ENCODE results near the gene EPHB1. TPM values are rescaled to one million over a fixed set of nuclear protein-coding genes. Genes with fewer than 3 reads are reported as not detected.

EPHB1 gene
- total and polyA plus RNA-seq, 2 experiments from 2014 or later = 0.45 to 1.7 TPM

DNA sequence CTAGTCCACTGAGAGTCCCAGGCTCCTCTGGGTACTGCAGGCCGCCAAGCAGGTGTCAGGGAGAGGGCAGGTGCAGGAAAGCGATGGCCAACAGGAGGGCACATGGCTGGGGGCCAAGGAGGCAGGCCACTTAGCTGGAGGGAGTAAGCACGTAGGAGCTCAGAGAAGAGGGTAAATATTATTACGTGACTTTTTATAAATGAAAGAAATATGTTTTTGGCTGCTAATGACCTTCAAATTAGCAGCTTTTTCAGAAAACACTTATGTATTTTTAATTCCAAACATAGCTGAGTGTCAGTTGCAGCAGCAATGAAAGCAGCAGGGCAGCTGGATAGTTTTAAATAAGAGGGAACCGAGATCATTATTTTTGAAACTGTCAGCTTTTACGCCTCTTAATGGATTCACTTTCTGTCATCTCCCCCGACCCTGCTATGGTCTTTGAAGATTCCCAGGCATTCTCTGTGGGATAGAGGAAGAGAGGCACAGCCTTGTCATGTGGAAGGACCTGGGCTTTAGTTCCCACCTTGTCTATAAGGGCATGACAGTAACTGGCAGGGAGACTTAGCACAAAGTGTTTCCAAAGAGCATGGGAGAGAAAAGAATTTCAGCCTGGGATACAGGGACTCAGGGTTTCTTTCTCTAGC lies 477.1 kb downstream of the EPHB1 start:
- no peak for DNase-seq (ENCODE audit: low read depth in 1 of 2, low spot score in 1 of 2)
- no peak overlapping the region for H3K4me3 ChIP-seq
- H3K27ac ChIP-seq = no peak overlapping the region
- no peaks in the 10 kb centered on the region for H3K36me3 ChIP-seq
- H3K27me3 ChIP-seq = no peaks in the 10 kb centered on the region
- H3K4me1 ChIP-seq (ENCODE audit: low read depth) = no peaks in the 10 kb centered on the region
- TF ChIP-seq, protein P1, sequence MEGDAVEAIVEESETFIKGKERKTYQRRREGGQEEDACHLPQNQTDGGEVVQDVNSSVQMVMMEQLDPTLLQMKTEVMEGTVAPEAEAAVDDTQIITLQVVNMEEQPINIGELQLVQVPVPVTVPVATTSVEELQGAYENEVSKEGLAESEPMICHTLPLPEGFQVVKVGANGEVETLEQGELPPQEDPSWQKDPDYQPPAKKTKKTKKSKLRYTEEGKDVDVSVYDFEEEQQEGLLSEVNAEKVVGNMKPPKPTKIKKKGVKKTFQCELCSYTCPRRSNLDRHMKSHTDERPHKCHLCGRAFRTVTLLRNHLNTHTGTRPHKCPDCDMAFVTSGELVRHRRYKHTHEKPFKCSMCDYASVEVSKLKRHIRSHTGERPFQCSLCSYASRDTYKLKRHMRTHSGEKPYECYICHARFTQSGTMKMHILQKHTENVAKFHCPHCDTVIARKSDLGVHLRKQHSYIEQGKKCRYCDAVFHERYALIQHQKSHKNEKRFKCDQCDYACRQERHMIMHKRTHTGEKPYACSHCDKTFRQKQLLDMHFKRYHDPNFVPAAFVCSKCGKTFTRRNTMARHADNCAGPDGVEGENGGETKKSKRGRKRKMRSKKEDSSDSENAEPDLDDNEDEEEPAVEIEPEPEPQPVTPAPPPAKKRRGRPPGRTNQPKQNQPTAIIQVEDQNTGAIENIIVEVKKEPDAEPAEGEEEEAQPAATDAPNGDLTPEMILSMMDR (IDR thresholded peaks at IDR 0.05; ENCODE audit: low read depth, low read length) = no peak
- H3K9me3 ChIP-seq (ENCODE audit: low read depth) = no peaks in the 10 kb centered on the region

DNA sequence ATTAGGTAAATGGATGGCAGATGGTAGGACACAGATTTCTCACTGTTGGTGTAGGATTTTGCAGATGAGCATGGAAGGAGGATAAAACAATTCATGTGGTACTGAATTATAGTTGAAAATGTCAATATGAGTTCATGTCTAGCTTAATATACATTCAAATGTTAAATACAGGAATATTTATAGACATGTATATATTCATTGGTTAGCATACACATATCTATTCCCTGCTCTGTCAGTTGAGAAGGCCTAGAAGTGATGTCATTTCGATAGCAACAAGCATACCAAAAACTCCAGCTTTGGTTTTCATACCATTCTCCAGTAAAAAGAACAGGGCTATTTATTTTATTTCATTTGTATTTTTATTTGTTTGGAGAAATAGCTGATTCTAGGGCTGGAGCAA lies 497.1 kb downstream of the EPHB1 start:
- Histone ChIP-seq H3K27ac (no peak overlapping the region), H3K4me3 (no peak overlapping the region), H3K4me1 (ENCODE audit: low read depth) (no peaks in the 10 kb centered on the region), H3K9me3 (ENCODE audit: low read depth) (no peaks in the 10 kb centered on the region), H3K36me3 (no peaks in the 10 kb centered on the region), H3K27me3 (no peaks in the 10 kb centered on the region)
- DNase-seq (ENCODE audit: low read depth in 1 of 2, low spot score in 1 of 2) = no peak
- TF ChIP-seq, protein P1 (IDR thresholded peaks at IDR 0.05; ENCODE audit: low read depth, low read length) = no peak

DNA sequence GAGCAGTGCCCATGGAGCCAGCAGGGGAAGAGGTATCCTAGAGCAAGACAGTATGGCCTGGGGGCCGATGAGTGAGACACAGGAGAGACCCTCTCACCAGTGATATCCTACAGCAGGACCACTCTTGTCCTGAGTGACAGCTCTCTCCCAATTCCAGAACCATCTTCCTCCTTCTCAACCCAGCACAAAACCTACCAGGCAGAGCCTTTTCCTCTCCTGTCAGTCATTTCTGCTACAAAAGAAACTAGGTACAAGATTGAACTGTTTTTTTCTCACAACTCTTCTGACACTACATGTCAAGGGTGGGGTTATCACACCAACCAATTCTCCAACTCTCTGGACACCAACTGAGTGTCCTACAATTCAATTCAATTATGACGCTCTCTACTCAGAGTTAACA lies 506.6 kb downstream of the EPHB1 start:
- no peaks in the 10 kb centered on the region for H3K27me3 ChIP-seq
- H3K4me3 ChIP-seq = no peak overlapping the region
- no peaks in the 10 kb centered on the region for H3K9me3 ChIP-seq (ENCODE audit: low read depth)
- no peaks in the 10 kb centered on the region for H3K4me1 ChIP-seq (ENCODE audit: low read depth)
- no peak for DNase-seq (ENCODE audit: low read depth in 1 of 2, low spot score in 1 of 2)
- TF ChIP-seq, protein P1 (IDR thresholded peaks at IDR 0.05; ENCODE audit: low read depth, low read length) = no peak
- no peak overlapping the region for H3K27ac ChIP-seq
- H3K36me3 ChIP-seq = no peaks in the 10 kb centered on the region

DNA sequence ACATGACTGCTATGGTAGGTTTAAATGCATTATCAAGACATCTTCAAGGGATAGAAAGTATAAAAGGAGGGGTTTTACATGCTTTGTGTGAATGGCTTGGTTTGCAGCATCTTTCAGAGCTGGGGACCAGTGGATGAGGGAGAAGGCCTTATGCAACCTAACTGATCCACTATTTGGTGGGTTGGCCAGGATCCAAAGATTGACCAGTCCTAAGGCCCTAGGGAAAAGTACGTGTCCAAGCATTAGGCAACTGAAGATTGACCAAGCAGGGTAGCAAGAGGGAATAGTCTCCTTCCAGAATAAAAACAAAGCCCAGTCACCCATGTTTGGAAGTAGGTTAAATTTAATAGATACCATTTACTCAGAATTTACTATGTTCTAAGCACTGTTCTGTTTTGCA lies 509.3 kb downstream of the EPHB1 start:
- no peak for DNase-seq (ENCODE audit: low read depth in 1 of 2, low spot score in 1 of 2)
- Histone ChIP-seq H3K4me1 (ENCODE audit: low read depth) (no peaks in the 10 kb centered on the region), H3K36me3 (no peaks in the 10 kb centered on the region), H3K27ac (no peak overlapping the region), H3K9me3 (ENCODE audit: low read depth) (no peaks in the 10 kb centered on the region), H3K4me3 (no peak overlapping the region), H3K27me3 (peaks cover 7% of the 10 kb centered on the region)
- TF ChIP-seq, protein P1 (IDR thresholded peaks at IDR 0.05; ENCODE audit: low read depth, low read length) = no peak

Other genes starting within 250 kb of the EPHB1 start
- gene KY, start 144.2 kb upstream of the EPHB1 start, total RNA-seq = 0.46 and 1.2 TPM in 2 replicates
- gene KY, start 144.2 kb upstream of the EPHB1 start, polyA plus RNA-seq = 0.35 and 1.1 TPM in 2 replicates

All from cardiac muscle cell (in vitro differentiated cells and primary cell).